GM18520 (cell line): ENCODE measurements around the gene IARS2.
"Not testable (repeated sequence)": the region's sequence is repeated elsewhere in the genome, so short reads cannot be mapped to it uniquely, and the experiment has no call there.

Experiments used
- ATAC-seq: cut with Tn5 transposase; IDR thresholded peaks from one replicate; pipeline ENCODE4 v1.9.1; 2021; ENCODE audit not compliant: unreplicated experiment

IARS2 gene

GRCh38 chr1:220112600-220112999 is 18.7 kb downstream of the IARS2 start:
- not testable (repeated sequence) for ATAC-seq

GRCh38 chr1:220113136-220113695 is 19.3 kb downstream of the IARS2 start:
- no peak for ATAC-seq

GRCh38 chr1:220119043-220119512 is 25.1 kb downstream of the IARS2 start:
- no peak for ATAC-seq

- no peak for ATAC-seq
These were observed 28.0 kb downstream of the IARS2 start for GRCh38 chr1:220121791-220122530.

GRCh38 chr1:220123066-220123465 is 29.1 kb downstream of the IARS2 start:
- ATAC-seq, result no peak

- no peak for ATAC-seq
These were observed 30.0 kb downstream of the IARS2 start for GRCh38 chr1:220123889-220124288.

GRCh38 chr1:220124542-220124941 is 30.6 kb downstream of the IARS2 start:
- ATAC-seq, result no peak

GRCh38 chr1:220127076-220127475 is 33.1 kb downstream of the IARS2 start:
- no peak for ATAC-seq

GRCh38 chr1:220129479-220130210 is 35.7 kb downstream of the IARS2 start:
- ATAC-seq, result no peak

- ATAC-seq, result no peak
These were observed 41.8 kb downstream of the IARS2 start for GRCh38 chr1:220135755-220136154.

GRCh38 chr1:220137019-220137786 is 43.3 kb downstream of the IARS2 start:
- no peak for ATAC-seq

- no peak for ATAC-seq
These were observed 46.0 kb downstream of the IARS2 start for GRCh38 chr1:220139966-220140365.

GRCh38 chr1:220144051-220144450 is 50.1 kb downstream of the IARS2 start:
- ATAC-seq, result no peak

- no peak for ATAC-seq
These were observed 55.8 kb downstream of the IARS2 start for GRCh38 chr1:220149742-220150141.

- ATAC-seq, result no peak
These were observed 57.5 kb downstream of the IARS2 start for GRCh38 chr1:220151454-220151853.

GRCh38 chr1:220153147-220153546 is 59.2 kb downstream of the IARS2 start:
- ATAC-seq, result no peak

GRCh38 chr1:220156620-220157146 is 62.8 kb downstream of the IARS2 start:
- ATAC-seq, result no peak

GRCh38 chr1:220157738-220158137 is 63.8 kb downstream of the IARS2 start:
- ATAC-seq, result no peak

GRCh38 chr1:220158530-220158929 is 64.6 kb downstream of the IARS2 start:
- not testable (repeated sequence) for ATAC-seq

- no peak for ATAC-seq
These were observed 65.1 kb downstream of the IARS2 start for GRCh38 chr1:220159041-220159440.

- ATAC-seq, result no peak
These were observed 66.1 kb downstream of the IARS2 start for GRCh38 chr1:220160027-220160426.
